Subcutaneous abdominal adipose tissue (tissue), 5 donors: ENCODE data around the gene PFKFB4.
"Not testable (repeated sequence)": the region's sequence is repeated elsewhere in the genome, so short reads cannot be mapped to it uniquely, and the experiment has no call there.

Source experiments
- H3K27ac ChIP-seq: one replicate; pipeline ENCODE4 v1.7.0; 2013; ENCODE audit warnings: low read depth, mild to moderate bottlenecking, inconsistent platforms, low read length, moderate library complexity
- H3K27me3 ChIP-seq, 5 donors: one replicate each; pipeline ENCODE4 v1.7.0; 2013; ENCODE audit warnings: low read length in 5 of 5, inconsistent platforms in 1 of 5; ENCODE audit not compliant: control insufficient read depth in 5 of 5, insufficient read depth in 4 of 5
- H3K36me3 ChIP-seq, 5 donors: one replicate each; pipeline ENCODE4 v1.7.0; 2013; ENCODE audit warnings: low read length in 5 of 5; ENCODE audit not compliant: control insufficient read depth in 5 of 5, insufficient read depth in 5 of 5
- H3K4me1 ChIP-seq, 5 donors: one replicate each; pipeline ENCODE4 v1.7.0; 2013; ENCODE audit warnings: low read length in 5 of 5, mild to moderate bottlenecking in 3 of 5, moderate library complexity in 1 of 5; ENCODE audit not compliant: control insufficient read depth in 5 of 5, insufficient read depth in 5 of 5
- H3K4me3 ChIP-seq, 5 donors: one replicate each; pipeline ENCODE4 v1.7.0; 2013; ENCODE audit warnings: low read length in 5 of 5, low read depth in 1 of 5
- H3K9ac ChIP-seq, 5 donors: one replicate each; pipeline ENCODE4 v1.7.0; 2013; ENCODE audit warnings: low read length in 5 of 5, mild to moderate bottlenecking in 4 of 5, moderate library complexity in 3 of 5
- H3K9me3 ChIP-seq, 5 donors: one replicate each; pipeline ENCODE4 v1.7.0; 2013; ENCODE audit warnings: low read length in 5 of 5; ENCODE audit not compliant: control insufficient read depth in 5 of 5
- donor health status: healthy.
- donor health status: healthy.
- donor health status: healthy.
- donor health status: healthy.
- donor health status: healthy.

The PFKFB4 gene

DNA sequence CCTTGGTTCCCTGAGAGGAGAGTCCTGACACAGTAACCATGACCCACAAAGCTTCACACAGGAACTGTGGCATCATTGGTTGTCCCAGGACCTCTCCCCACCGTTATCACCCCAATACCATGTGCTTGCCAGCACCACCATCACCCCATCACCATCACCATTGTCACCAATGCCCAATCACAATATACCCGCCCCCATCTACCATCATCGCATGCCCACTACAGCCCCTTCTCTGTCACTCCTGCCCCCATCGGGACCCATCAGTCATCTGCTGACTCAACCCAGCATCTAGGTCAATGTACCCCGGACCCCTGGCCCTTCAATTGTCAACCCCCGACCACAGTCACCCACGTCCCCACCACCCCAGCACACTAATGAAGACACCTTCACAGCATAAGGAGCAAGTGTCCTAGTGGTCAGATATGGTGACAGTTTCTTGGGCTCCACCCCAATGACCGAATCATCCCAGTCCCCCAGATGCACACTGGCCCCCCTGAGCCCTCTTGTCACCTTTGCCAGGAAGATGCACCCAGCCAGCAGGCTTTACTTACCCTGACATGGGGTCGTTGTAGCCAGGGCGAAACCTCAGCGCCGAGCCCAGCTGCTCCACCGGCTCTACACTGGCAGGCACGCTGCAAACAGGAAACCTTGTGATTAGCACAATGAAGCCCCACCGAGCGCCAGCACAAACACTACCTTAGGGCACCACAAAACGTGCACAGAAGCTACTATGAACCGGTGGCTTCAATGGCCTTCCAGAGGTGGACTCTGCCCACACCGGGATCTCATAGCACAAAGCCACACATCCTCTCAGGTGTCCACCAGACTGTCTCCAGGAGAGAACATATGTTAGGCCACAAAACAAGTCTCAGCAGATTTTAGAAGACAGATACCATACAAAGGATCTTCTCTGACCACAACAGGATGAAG lies 77.7 kb downstream of the PFKFB4 start:
- H3K36me3 ChIP-seq, result peaks cover 0 to 19% (median 8%) of the 10 kb centered on the region in 5 donors
- H3K9me3 ChIP-seq, result no peaks in the 10 kb centered on the region
- peaks cover 0 to 4% (median 0%) of the 10 kb centered on the region in 5 donors for H3K4me1 ChIP-seq
- H3K9ac ChIP-seq, result no peak overlapping the region
- H3K27ac ChIP-seq, result no peak overlapping the region
- H3K27me3 ChIP-seq, result no peaks in the 10 kb centered on the region
- H3K4me3 ChIP-seq, result no peak overlapping the region

- Histone ChIP-seq H3K9ac (peak overlapping the region in 1 of 5 donors; percentile 35), H3K4me1 (peaks cover 3 to 9% (median 7%) of the 10 kb centered on the region in 5 donors), H3K36me3 (peaks cover 0 to 19% (median 8%) of the 10 kb centered on the region in 5 donors), H3K27ac (no peak overlapping the region), H3K9me3 (no peaks in the 10 kb centered on the region), H3K4me3 (no peak overlapping the region), H3K27me3 (no peaks in the 10 kb centered on the region)
These were observed 78.6 kb downstream of the PFKFB4 start for GRCh38 chr3:48477959-48478520.

GRCh38 chr3:48476426-48477053 lies 80.1 kb downstream of the PFKFB4 start:
- Histone ChIP-seq H3K27me3 (no peaks in the 10 kb centered on the region), H3K27ac (no peak overlapping the region), H3K4me1 (peaks cover 3 to 21% (median 20%) of the 10 kb centered on the region in 5 donors), H3K9ac (no peak overlapping the region), H3K9me3 (no peaks in the 10 kb centered on the region), H3K4me3 (no peak overlapping the region), H3K36me3 (peaks cover 0 to 19% (median 8%) of the 10 kb centered on the region in 5 donors)

DNA sequence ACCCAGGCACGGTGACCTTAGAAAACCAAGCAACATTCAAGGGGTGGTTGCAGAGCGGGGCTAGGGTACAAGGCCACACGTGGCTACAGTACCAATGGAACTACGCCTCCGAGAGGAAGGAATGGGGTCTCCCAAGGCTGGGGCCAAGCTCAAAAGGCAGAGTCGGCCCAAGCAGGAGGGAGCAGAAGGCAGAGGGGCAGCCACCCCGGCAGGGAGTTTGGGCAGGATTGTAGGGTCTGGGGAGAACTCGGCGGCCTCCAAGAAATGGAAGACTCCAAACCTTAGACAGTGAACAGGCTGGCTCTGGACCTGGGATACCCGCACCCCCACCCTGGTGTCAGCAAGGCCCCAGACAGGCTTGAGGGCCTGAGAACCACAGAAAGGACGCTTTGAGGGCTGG lies 81.4 kb downstream of the PFKFB4 start:
- H3K36me3 ChIP-seq, result peaks cover 0 to 23% (median 9%) of the 10 kb centered on the region in 5 donors
- H3K4me3 ChIP-seq, result no peak overlapping the region
- H3K9me3 ChIP-seq, result no peaks in the 10 kb centered on the region
- no peak overlapping the region for H3K9ac ChIP-seq
- no peaks in the 10 kb centered on the region for H3K27me3 ChIP-seq
- peaks cover 3 to 33% (median 26%) of the 10 kb centered on the region in 5 donors for H3K4me1 ChIP-seq
- no peak overlapping the region for H3K27ac ChIP-seq

DNA sequence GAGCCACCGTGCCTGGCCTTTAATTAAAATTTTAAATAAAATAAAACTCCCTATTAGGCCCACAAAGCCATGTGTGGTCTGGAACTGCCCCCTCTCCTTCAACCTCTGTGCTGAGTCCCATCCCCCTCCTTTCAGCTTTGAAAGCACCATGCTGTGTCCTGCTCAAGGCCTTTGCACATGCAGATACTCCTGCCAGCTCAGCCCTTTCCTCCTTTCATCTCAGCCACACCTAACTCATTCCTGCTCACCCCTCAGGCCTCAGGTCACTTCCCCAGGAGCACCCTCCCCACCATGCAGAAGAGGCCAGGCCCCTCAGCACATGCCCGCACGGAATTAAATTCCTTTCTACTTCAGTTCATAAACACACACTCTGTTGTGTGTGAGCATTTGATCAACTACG lies 82.0 kb downstream of the PFKFB4 start:
- Histone ChIP-seq H3K27me3 (no peaks in the 10 kb centered on the region), H3K9ac (no peak overlapping the region), H3K4me3 (no peak overlapping the region), H3K36me3 (peaks cover 0 to 28% (median 13%) of the 10 kb centered on the region in 5 donors), H3K27ac (no peak overlapping the region), H3K9me3 (no peaks in the 10 kb centered on the region), H3K4me1 (peaks cover 4 to 39% (median 31%) of the 10 kb centered on the region in 5 donors)

- H3K27ac ChIP-seq, H3K9ac ChIP-seq, H3K4me3 ChIP-seq, H3K27me3 ChIP-seq, H3K9me3 ChIP-seq: not testable (repeated sequence)
- Histone ChIP-seq H3K4me1 (peaks cover 5 to 44% (median 37%) of the 10 kb centered on the region in 5 donors), H3K36me3 (peaks cover 0 to 33% (median 19%) of the 10 kb centered on the region in 5 donors)
These were observed 82.6 kb downstream of the PFKFB4 start for GRCh38 chr3:48474031-48474430.

GRCh38 chr3:48473617-48473952 lies 83.0 kb downstream of the PFKFB4 start:
- H3K4me1 ChIP-seq, result peaks cover 5 to 49% (median 42%) of the 10 kb centered on the region in 5 donors
- peaks cover 0 to 33% (median 20%) of the 10 kb centered on the region in 5 donors for H3K36me3 ChIP-seq
- no peaks in the 10 kb centered on the region for H3K27me3 ChIP-seq
- peak overlapping the region in 2 of 5 donors; percentile 87 to 88 for H3K9ac ChIP-seq
- H3K9me3 ChIP-seq, result no peaks in the 10 kb centered on the region
- H3K4me3 ChIP-seq, result peak overlapping the region in 4 of 5 donors; percentile 50 to 99 (median 90)
- H3K27ac ChIP-seq, result peak overlapping the region; percentile 97

- H3K9ac ChIP-seq, result peak overlapping the region; percentile 87 to 99 (median 94)
- H3K9me3 ChIP-seq, result no peaks in the 10 kb centered on the region
- no peaks in the 10 kb centered on the region for H3K27me3 ChIP-seq
- H3K27ac ChIP-seq, result peak overlapping the region; percentile 97
- peak overlapping the region; percentile 83 to 99 (median 97) for H3K4me3 ChIP-seq
- peaks cover 8 to 54% (median 47%) of the 10 kb centered on the region in 5 donors for H3K4me1 ChIP-seq
- peaks cover 0 to 37% (median 25%) of the 10 kb centered on the region in 5 donors for H3K36me3 ChIP-seq
These were observed 83.5 kb downstream of the PFKFB4 start for GRCh38 chr3:48472923-48473616.

- Histone ChIP-seq H3K9me3 (no peaks in the 10 kb centered on the region), H3K4me1 (peaks cover 12 to 59% (median 52%) of the 10 kb centered on the region in 5 donors), H3K27ac (peak overlapping the region; percentile 97), H3K4me3 (peak overlapping the region; percentile 83 to 99 (median 97)), H3K27me3 (no peaks in the 10 kb centered on the region), H3K36me3 (peaks cover 0 to 42% (median 29%) of the 10 kb centered on the region in 5 donors), H3K9ac (peak overlapping the region; percentile 87 to 99 (median 94))
These were observed 84.0 kb downstream of the PFKFB4 start for GRCh38 chr3:48472673-48472922.
